Caki2 (cell line): Measurements from ENCODE around the gene ACRV1. TPM values are rescaled to one million over a fixed set of nuclear protein-coding genes. Genes with fewer than 3 reads are reported as not detected.

Source experiments
- total RNA-seq: library from RNA; depleted of rRNA; stranded (reverse); fragments of >200 nt; shearing (Covaris generic); gene quantifications from 2 replicates; pipeline ENCODE4 v1.2.3, GENCODE V29; 2014; ENCODE audit warnings: low replicate concordance; rRNA removed

ACRV1 gene
- total RNA-seq, 1 experiment from 2014 or later: not detected

Other genes starting within 250 kb of the ACRV1 start
- 9.4 and 21.6 TPM in 2 replicates for gene FEZ1, start 184.6 kb downstream of the ACRV1 start, total RNA-seq
- 9.1 and 12.4 TPM in 2 replicates for gene EI24, start 111.4 kb downstream of the ACRV1 start, total RNA-seq
- gene STT3A, start 88.0 kb downstream of the ACRV1 start, total RNA-seq: 34.1 and 52.5 TPM in 2 replicates
- gene CHEK1, start 55.7 kb downstream of the ACRV1 start, total RNA-seq: 13.9 and 17.9 TPM in 2 replicates
- not detected in 2 replicates for gene PATE1, start 65.4 kb upstream of the ACRV1 start, total RNA-seq
- gene PATE2, start 98.0 kb upstream of the ACRV1 start, total RNA-seq: not detected in 2 replicates
- gene PATE3, start 107.3 kb upstream of the ACRV1 start, total RNA-seq: not detected in 2 replicates
- gene PATE4, start 152.5 kb upstream of the ACRV1 start, total RNA-seq: not detected in 2 replicates
- gene HYLS1, start 206.8 kb upstream of the ACRV1 start, total RNA-seq: 6.5 and 7.9 TPM in 2 replicates
- gene PUS3, start 222.4 kb upstream of the ACRV1 start, total RNA-seq: 1.5 and 7.1 TPM in 2 replicates
- not detected in 2 replicates for gene DDX25, start 223.7 kb upstream of the ACRV1 start, total RNA-seq